Fibroblast of villous mesenchyme (primary cell): ENCODE data around the gene CPN2. TPM values are rescaled to one million over a fixed set of nuclear protein-coding genes. Genes with fewer than 3 reads are reported as not detected.
A peak's percentile ranks its signal among the peaks of the same experiment; 100 is the strongest.

Source experiments
- DNase-seq: peaks from one replicate; pipeline ENCODE4 v3.0.0-alpha.2; 2010; ENCODE audit warnings: low read depth
- H3K4me3 ChIP-seq: 2 replicates; pipeline ENCODE4 v1.5.1; 2011; ENCODE audit warnings: low read depth, mild to moderate bottlenecking, low read length
- CTCF ChIP-seq: IDR thresholded peaks from 2 replicates; pipeline ENCODE4 v1.5.1; 2012; ENCODE audit warnings: low read depth, mild to moderate bottlenecking, low read length; ENCODE audit not compliant: insufficient read depth
- total RNA-seq: library from RNA; depleted of rRNA; stranded (reverse); fragments of >200 nt; gene quantifications from 2 replicates; pipeline ENCODE4 v1.2.3, GENCODE V29; 2012

Gene CPN2
- total RNA-seq, 1 donor: not detected

- peak overlapping the region; percentile 33 for H3K4me3 ChIP-seq
- no peak for TF ChIP-seq CTCF
- peak; percentile 90 for DNase-seq
Observed at GRCh38 chr3:194323785-194324735, 27.1 kb downstream of the CPN2 start.

- no peak for TF ChIP-seq CTCF
- peak; percentile 52 for DNase-seq
- no peak overlapping the region for H3K4me3 ChIP-seq
Observed at GRCh38 chr3:194322678-194323211, 28.4 kb downstream of the CPN2 start.

DNA sequence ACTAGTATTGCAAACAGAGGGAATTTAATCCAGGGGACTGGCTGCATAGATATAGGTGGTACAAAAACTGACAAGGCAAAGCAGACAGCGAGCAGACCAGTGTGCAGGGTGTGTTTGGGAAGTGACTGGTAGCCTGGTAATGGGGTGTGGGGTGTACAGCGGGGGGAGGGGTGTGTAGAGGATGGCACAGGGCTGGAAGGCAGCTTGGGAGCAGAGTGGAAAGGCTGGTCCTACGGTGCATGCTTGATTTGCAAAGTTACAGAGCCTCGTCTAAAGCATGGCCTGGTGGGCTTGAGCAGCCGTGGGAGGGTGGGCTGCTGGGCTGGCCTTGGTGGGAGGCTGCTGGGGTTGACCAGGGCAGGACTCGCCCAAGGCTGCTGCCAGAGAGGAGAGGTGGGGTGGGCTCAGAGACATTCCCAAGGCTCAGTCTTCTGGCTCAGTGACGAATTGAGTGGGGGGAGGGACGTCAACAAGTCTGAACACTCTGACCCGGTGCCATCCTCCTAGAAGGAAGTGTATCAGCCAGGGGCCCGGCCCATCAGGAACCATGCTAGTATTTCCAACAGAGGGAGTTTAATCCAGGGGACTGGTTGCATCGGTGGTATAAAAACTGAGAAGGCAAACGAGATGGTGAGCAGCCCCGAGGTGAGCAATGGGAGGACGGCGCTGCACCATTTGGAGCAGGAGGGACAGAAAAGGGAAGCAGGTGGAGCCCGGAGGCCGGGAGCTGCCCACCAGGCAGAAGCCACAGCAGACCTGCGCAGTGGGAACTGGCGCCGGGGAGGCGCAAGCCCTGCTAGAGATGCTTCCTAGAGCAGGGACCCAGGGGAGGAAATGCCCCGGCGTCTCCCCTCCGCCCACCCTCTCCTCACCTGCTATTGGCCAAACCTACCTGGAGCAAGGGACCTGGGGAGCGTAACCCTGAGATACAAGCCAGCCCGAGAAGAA, 29.2 kb downstream of the CPN2 start:
- DNase-seq: no peak
- TF ChIP-seq CTCF: no peak

DNA sequence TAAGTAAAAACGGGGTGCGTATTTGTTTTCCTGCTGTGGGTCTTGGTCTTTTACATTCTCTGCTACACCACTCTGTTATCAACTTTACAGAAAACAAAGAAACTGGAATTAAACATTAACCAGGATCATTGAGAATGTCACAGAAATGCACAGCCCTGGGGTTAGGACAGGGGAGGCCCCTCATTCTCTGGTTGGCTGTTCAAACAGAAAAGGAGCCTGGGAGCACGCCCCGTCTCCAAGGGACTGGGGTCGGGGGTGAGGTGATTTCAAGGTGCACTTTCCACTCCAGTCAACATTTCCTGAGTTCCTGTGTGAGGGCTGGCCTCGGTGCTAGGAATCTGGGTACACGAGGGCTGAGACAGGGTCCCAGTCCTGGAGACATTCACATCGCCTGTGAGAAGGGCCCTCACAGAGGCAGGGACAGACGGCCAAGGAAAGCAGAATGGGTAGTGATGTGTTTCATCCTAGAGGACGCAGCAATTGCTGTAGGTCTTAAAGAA, 30.3 kb downstream of the CPN2 start:
- no peak overlapping the region for H3K4me3 ChIP-seq
- no peak for TF ChIP-seq CTCF
- DNase-seq: no peak

More for the DNA sequence above, 29.2 kb downstream of the CPN2 start:
- H3K4me3 ChIP-seq: no peak overlapping the region

GRCh38 chr3:194320100-194320499, 31.0 kb downstream of the CPN2 start:
- DNase-seq: peak; percentile 59
- no peak for TF ChIP-seq CTCF
- H3K4me3 ChIP-seq: no peak overlapping the region

DNA sequence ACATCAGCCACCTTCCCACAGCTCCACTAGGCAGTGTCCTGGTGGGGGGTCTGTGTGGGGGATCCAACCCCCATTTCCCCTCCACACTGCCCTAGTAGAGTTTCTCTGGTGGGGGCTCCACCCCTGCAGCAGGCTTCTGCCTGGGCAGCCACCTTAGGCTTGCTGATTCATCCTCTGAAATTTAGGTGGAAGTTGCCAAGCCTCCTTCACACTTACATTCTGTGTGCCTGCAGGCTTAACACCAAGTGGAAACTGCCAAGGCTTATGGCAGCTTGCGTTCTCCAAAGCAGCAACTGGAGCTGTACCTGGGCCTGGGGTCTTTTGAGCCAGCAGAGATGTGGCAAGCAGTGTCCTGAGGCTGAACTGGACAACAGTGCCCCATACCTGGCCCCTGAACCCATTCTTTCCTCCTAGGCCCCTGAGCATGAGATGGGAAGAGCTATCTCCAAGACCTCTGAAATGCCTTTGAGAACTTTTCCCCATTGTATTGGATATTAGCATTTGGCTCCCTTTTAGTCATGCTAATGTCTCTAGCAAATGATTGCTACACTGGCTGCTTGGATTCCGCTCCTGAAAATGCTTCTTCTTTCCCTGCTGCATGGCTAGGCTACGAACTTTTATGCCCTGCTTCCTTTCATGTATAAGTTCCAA, 32.5 kb downstream of the CPN2 start:
- no peak for TF ChIP-seq CTCF
- no peak overlapping the region for H3K4me3 ChIP-seq
- DNase-seq: no peak
